H1 (cell line): Measurements from ENCODE around the gene SLC38A1. TPM values are rescaled to one million over a fixed set of nuclear protein-coding genes. Genes with fewer than 3 reads are reported as not detected.

ENCODE experiments used
- EP300 ChIP-seq, 2 experiments: IDR thresholded peaks; 1 replicate in 1 of 2; 2 replicates in 1 of 2; pipeline ENCODE4 v1.6.1; 2011 to 2012; ENCODE audit warnings: low read depth in 2 of 2, low read length in 2 of 2, mild to moderate bottlenecking in 2 of 2, borderline replicate concordance in 1 of 2, inconsistent platforms in 1 of 2, moderate library complexity in 1 of 2
- polyA plus RNA-seq, 7 experiments: library from polyadenylated mRNA; depleted of rRNA in 3 of 7; stranded (reverse) in 5 of 7; unstranded in 2 of 7; fragments of >200 nt in 5 of 7; fragments of 200-250 nt in 2 of 7; gene quantifications; 1 replicate in 5 of 7; 2 replicates in 1 of 7; 4 replicates in 1 of 7; pipeline versions ENCODE4 v1.2.1 to v1.2.3, GENCODE V29; 2011 to 2013; ENCODE audit warnings: missing spikeins in 2 of 7, mixed read lengths in 2 of 7
- total RNA-seq: library from RNA; stranded (reverse); fragmentation: NEBNext Ultra II Directional; extraction: Animal tissue kit (Norgen Biotek cat#: 25700); gene quantifications from 2 replicates; pipeline ENCODE4 v1.2.1, GENCODE V29; 2021

The SLC38A1 gene
- total and polyA plus RNA-seq, 2 of the 8 experiments (the other 6 are each of a cell fraction or from before 2014, with no cell fraction given): 83.4 to 242 TPM

GRCh38 chr12:46219877-46220655, 48.8 kb downstream of the SLC38A1 start (continued):
- TF ChIP-seq EP300 (IDR thresholded peaks at IDR 0.05; ENCODE audit: borderline replicate concordance in 1 of 2, low read depth in 2 of 2, low read length in 2 of 2): no peak
